HCT116 (cell line): ENCODE results near the gene ARHGEF1. TPM values are rescaled to one million over a fixed set of nuclear protein-coding genes. Genes with fewer than 3 reads are reported as not detected.
A peak's percentile ranks its signal among the peaks of the same experiment; 100 is the strongest.

ENCODE experiments used
- ATAC-seq: fragments of 200-7000 bp; cut with Tn5 transposase; 2 replicates; pipeline ENCODE4 v1.9.1; 2020; ENCODE audit warnings: mild to moderate bottlenecking, moderate library complexity
- BruUV-seq: library from RNA; stranded (reverse); fragments of 400-500 nt; replicated peaks from 2 replicates; lab custom pipeline; 2021; lab: Mats Ljungman, UMichigan
- CTCF ChIA-PET: fragments of 300-600 bp; sonication (Branson Sonifier 250); formaldehyde crosslinking; loops from one replicate; lab custom pipeline; 2021; ENCODE audit warnings: antibody characterized with exemption; lab: Charles Lee
- POLR2A ChIA-PET: fragments of 300-600, 350-600 bp; sonication (Branson Sonifier 250); formaldehyde crosslinking; loops from one replicate; lab custom pipeline; 2021; ENCODE audit warnings: antibody characterized with exemption; lab: Charles Lee
- RAD21 ChIA-PET, 2 experiments: fragments of 300-600 bp; sonication (Branson Sonifier 250); formaldehyde crosslinking; loops; one replicate each; lab custom pipeline; 2023; ENCODE audit warnings: low total read pairs in 2 of 2; ENCODE audit not compliant: uncharacterized antibody in 2 of 2, unreplicated experiment in 2 of 2, low non-redundant PET in 1 of 2; lab: Charles Lee
- DNase-seq: peaks from one replicate; pipeline ENCODE4 v3.0.0-alpha.2; 2010; ENCODE audit warnings: low read depth, low spot score
- H2AFZ ChIP-seq: fragments of 200-600 bp; shearing (Covaris generic), sonication (generic); 2 replicates; pipeline ENCODE4 v1.6.1; 2017; ENCODE audit warnings: low read depth, mixed run types, mixed read lengths, antibody characterized with exemption, low read length; ENCODE audit not compliant: poor library complexity, severe bottlenecking
- H3K27ac ChIP-seq: 2 replicates; pipeline ENCODE4 v1.5.1; 2012; ENCODE audit warnings: low read depth, low read length
- H3K27me3 ChIP-seq: fragments of 200-600 bp; sonication (generic); 2 replicates; pipeline ENCODE4 v1.6.1; 2016; ENCODE audit warnings: mixed run types, low read length, mixed read lengths; ENCODE audit not compliant: insufficient read depth
- H3K36me3 ChIP-seq, 2 experiments: fragments of 200-500 bp in 1 of 2; fragments of 200-600 bp in 1 of 2; sonication (Bioruptor generic) in 1 of 2; sonication (generic) in 1 of 2; 2 replicates each; pipeline versions ENCODE4 v1.5.1 to v1.6.1; 2014 to 2016; ENCODE audit warnings: low read length in 2 of 2, inconsistent platforms in 1 of 2, mixed read lengths in 1 of 2, mixed run types in 1 of 2; ENCODE audit not compliant: insufficient read depth in 2 of 2, control insufficient read depth in 1 of 2
- H3K4me1 ChIP-seq, 2 experiments: fragments of 200-600 bp in 1 of 2; sonication (generic) in 1 of 2; 2 replicates each; pipeline versions ENCODE4 v1.5.1 to v1.6.1; 2012 to 2017; ENCODE audit warnings: low read length in 2 of 2, inconsistent platforms in 1 of 2, mild to moderate bottlenecking in 1 of 2, mixed read lengths in 1 of 2, mixed run types in 1 of 2, moderate library complexity in 1 of 2; ENCODE audit not compliant: insufficient read depth in 2 of 2, control insufficient read depth in 1 of 2
- H3K4me2 ChIP-seq: fragments of 200-600 bp; sonication (generic); 2 replicates; pipeline ENCODE4 v1.6.1; 2017; ENCODE audit warnings: mixed run types, low read length, mixed read lengths
- H3K4me3 ChIP-seq, 2 experiments: fragments of 200-600 bp in 1 of 2; sonication (generic) in 1 of 2; replicated peaks in 1 of 2; 2 replicates each; pipeline ENCODE4 v1.5.1; 2011 to 2016; ENCODE audit warnings: low read length in 2 of 2, control low read depth in 1 of 2, low read depth in 1 of 2, mild to moderate bottlenecking in 1 of 2, mixed read lengths in 1 of 2, mixed run types in 1 of 2
- H3K79me2 ChIP-seq: fragments of 200-600 bp; sonication (generic); 2 replicates; pipeline ENCODE4 v1.6.1; 2017; ENCODE audit warnings: mild to moderate bottlenecking, mixed run types, low read length, moderate library complexity, mixed read lengths; ENCODE audit not compliant: insufficient read depth
- H3K9ac ChIP-seq: fragments of 200-600 bp; sonication (generic); 2 replicates; pipeline ENCODE4 v1.6.1; 2016; ENCODE audit warnings: low read length, mixed read lengths
- H3K9me2 ChIP-seq: fragments of 200-600 bp; sonication (generic), shearing (Covaris generic); 2 replicates; pipeline ENCODE4 v1.6.1; 2017; ENCODE audit warnings: mixed run types, mild to moderate bottlenecking, moderate library complexity; ENCODE audit not compliant: insufficient read depth
- H3K9me3 ChIP-seq, 2 experiments: fragments of 200-500 bp in 1 of 2; fragments of 200-600 bp in 1 of 2; sonication (Bioruptor generic) in 1 of 2; sonication (generic) in 1 of 2; 2 replicates each; pipeline ENCODE4 v1.6.1; 2014 to 2017; ENCODE audit warnings: low read length in 2 of 2, mixed read lengths in 2 of 2, inconsistent platforms in 1 of 2, low read depth in 1 of 2, mild to moderate bottlenecking in 1 of 2, mixed run types in 1 of 2, moderate library complexity in 1 of 2; ENCODE audit not compliant: control insufficient read depth in 1 of 2, insufficient read depth in 1 of 2
- H4K20me1 ChIP-seq: fragments of 200-600 bp; sonication (generic), shearing (Covaris generic); 2 replicates; pipeline ENCODE4 v1.6.1; 2017; ENCODE audit warnings: mixed run types, mild to moderate bottlenecking, moderate library complexity; ENCODE audit not compliant: insufficient read depth
- ATF3 ChIP-seq: IDR thresholded peaks from 2 replicates; pipeline ENCODE4 v1.6.1; 2012
- EGR1 ChIP-seq: IDR thresholded peaks from 2 replicates; pipeline ENCODE4 v1.6.1; 2012; ENCODE audit warnings: low read depth
- POLR2AphosphoS5 ChIP-seq: IDR thresholded peaks from 2 replicates; pipeline ENCODE4 v1.6.1; 2011; ENCODE audit warnings: mild to moderate bottlenecking, low read depth, low read length, moderate library complexity
- ZBTB33 ChIP-seq: IDR thresholded peaks from 2 replicates; pipeline ENCODE4 v1.6.1; 2011; ENCODE audit warnings: mild to moderate bottlenecking, low read length, moderate library complexity; ENCODE audit not compliant: insufficient replicate concordance; ENCODE audit errors: extremely low read depth
- ZFX ChIP-seq: fragments of 450-650 bp; IDR thresholded peaks from 2 replicates; pipeline ENCODE4 v1.6.1; 2017
- intact Hi-C: fragments of 100-400 bp; cut with micrococcal nuclease; formaldehyde crosslinking; loops from 2 replicates; pipeline ENCODE4 v1.10.0; 2022
- total RNA-seq: library from RNA; stranded (reverse); gene quantifications from one replicate; pipeline ENCODE4 v1.2.1, GENCODE V29; 2021; ENCODE audit not compliant: unreplicated experiment

ARHGEF1 gene
- total RNA-seq, 1 experiment from 2014 or later: 110 TPM

- RAD21 ChIA-PET: no interaction called here
- Histone ChIP-seq H3K9me2 (no peaks in the 10 kb centered on the region), H4K20me1 (peaks cover 30% of the 10 kb centered on the region; the same call in 1 of the 2 replicates), H3K36me3 (peaks cover 52 to 60% of the 10 kb centered on the region in 2 experiments), H3K27ac (peak overlapping the region; percentile 99), H3K79me2 (peaks cover 66% of the 10 kb centered on the region), H3K4me1 (peaks cover 26 to 59% of the 10 kb centered on the region in 2 experiments), H3K4me3 (peak overlapping the region; percentile 73 to 100), H3K9me3 (no peaks in the 10 kb centered on the region), H3K4me2 (peak overlapping the region; percentile 88)
- no TSS peak for BruUV-seq
- POLR2A ChIA-PET: interaction anchor here (0.6 to 3.2 kb wide), 3 partner anchors 11 to 97 kb away, joined by 4 to 18 read pairs (median 4); partner anchors contain the start of genes ARHGEF1 and RABAC1
- CTCF ChIA-PET: no interaction called here
- intact Hi-C loops: no loop called here
- no peak for ATAC-seq
- no peak for DNase-seq
- no peak for TF ChIP-seq EGR1
- no peak for TF ChIP-seq ATF3
- no peak for TF ChIP-seq ZFX
- TF ChIP-seq, all 23 proteins: peak for 0
- Histone ChIP-seq H3K27me3 (no peaks in the 10 kb centered on the region), H3K9ac (peak overlapping the region; percentile 96), H2AFZ (no peak overlapping the region)
Measured at GRCh38 chr19:41861846-41862245, 21.1 kb upstream of the ARHGEF1 start.

GRCh38 chr19:41862445-41862986 lies 20.5 kb upstream of the ARHGEF1 start:
- ATAC-seq (no peak), DNase-seq (no peak)
- Histone ChIP-seq H3K4me2 (peak overlapping the region; percentile 88), H3K27me3 (no peaks in the 10 kb centered on the region), H3K79me2 (peaks cover 73% of the 10 kb centered on the region), H2AFZ (no peak overlapping the region), H3K9me3 (no peaks in the 10 kb centered on the region), H3K27ac (peak overlapping the region; percentile 99), H3K4me1 (peaks cover 26 to 62% of the 10 kb centered on the region in 2 experiments), H3K9ac (peak overlapping the region; percentile 96), H3K9me2 (no peaks in the 10 kb centered on the region), H3K36me3 (peaks cover 56 to 67% of the 10 kb centered on the region in 2 experiments), H4K20me1 (peaks cover 33% of the 10 kb centered on the region; the same call in 1 of the 2 replicates), H3K4me3 (no peak overlapping the region; a peak in 1 of 4 replicates)
- no TSS peak for BruUV-seq
- ChIA-PET POLR2A (interaction anchor here (1.4 to 1.5 kb wide), 2 partner anchors 11 to 22 kb away, joined by 4 read pairs; no protein-coding TSS in a partner anchor), CTCF (no interaction called here), RAD21 (no interaction called here)
- TF ChIP-seq POLR2AphosphoS5 (0 out of 2 replicates have a peak, but pooled peaks have one; percentile 14), ZBTB33 (no peak)
- intact Hi-C loops: no loop called here
